ENCODE data around the gene C21orf58. TPM values are rescaled to one million over a fixed set of nuclear protein-coding genes. Genes with fewer than 3 reads are reported as not detected.

Gene C21orf58
- polyA plus RNA-seq, 1 of the 3 experiments (the other 2 are of a cell fraction) = 9.7 TPM

DNA sequence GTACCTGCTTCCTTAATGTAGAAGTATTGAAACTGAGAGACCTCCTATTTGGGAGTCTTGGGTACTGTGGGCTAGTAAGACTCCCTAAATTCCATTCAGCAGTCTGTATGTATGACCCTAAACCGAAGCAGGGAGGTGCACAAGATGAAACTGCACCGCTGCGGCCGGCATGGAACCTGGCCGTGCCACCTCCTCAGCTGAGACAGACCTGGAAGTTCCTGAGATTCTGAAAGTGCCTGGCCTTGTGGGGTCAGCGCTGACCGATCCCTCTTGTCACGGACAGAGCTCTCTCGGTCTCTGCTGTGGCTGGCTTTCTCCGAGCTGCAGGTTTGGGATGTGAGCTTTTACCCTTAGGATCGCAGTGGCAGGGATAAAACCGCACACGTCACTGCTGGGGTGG lies 27.3 kb upstream of the C21orf58 start:
- CTCF ChIA-PET = no interaction called here
- Histone ChIP-seq H3K9me3 (no peaks in the 10 kb centered on the region), H3K9me2 (no peaks in the 10 kb centered on the region), H2AFZ (ENCODE audit: low read depth) (no peak overlapping the region), H3K36me3 (replicated peaks in 1 of 2; ENCODE audit: control insufficient read depth in 1 of 2, insufficient read depth in 2 of 2, low read length in 1 of 2) (peaks cover 24 to 73% of the 10 kb centered on the region in 2 experiments), H4K20me1 (ENCODE audit: insufficient read depth) (no peaks in the 10 kb centered on the region), H3K9ac (no peak overlapping the region), H3K4me3 (ENCODE audit: low read depth in 2 of 2, low read length in 1 of 2) (no peak overlapping the region), H3K79me2 (ENCODE audit: insufficient read depth) (peaks cover 3% of the 10 kb centered on the region; the same call in 1 of the 2 replicates), H3K4me1 (ENCODE audit: control insufficient read depth in 1 of 2, insufficient read depth in 2 of 2, low read depth in 1 of 2, low read length in 1 of 2) (peaks cover 0 to 15% of the 10 kb centered on the region in 2 experiments; a peak in 1 of 4 replicates), H3K4me2 (no peak overlapping the region), H3F3A (replicated peaks; ENCODE audit: insufficient read depth) (no peaks in the 10 kb centered on the region), H3K27me3 (ENCODE audit: insufficient read depth) (no peaks in the 10 kb centered on the region), H3K27ac (ENCODE audit: low read depth in 2 of 2, low read length in 1 of 2) (no peak overlapping the region)
- TF ChIP-seq YY1 (IDR thresholded peaks at IDR 0.05; ENCODE audit: low read depth) = no peak
- no peak for TF ChIP-seq TCF12 (IDR thresholded peaks at IDR 0.05)
- no peak for TF ChIP-seq GABPA (IDR thresholded peaks at IDR 0.05; ENCODE audit: low read depth)
- TF ChIP-seq, protein P1, sequence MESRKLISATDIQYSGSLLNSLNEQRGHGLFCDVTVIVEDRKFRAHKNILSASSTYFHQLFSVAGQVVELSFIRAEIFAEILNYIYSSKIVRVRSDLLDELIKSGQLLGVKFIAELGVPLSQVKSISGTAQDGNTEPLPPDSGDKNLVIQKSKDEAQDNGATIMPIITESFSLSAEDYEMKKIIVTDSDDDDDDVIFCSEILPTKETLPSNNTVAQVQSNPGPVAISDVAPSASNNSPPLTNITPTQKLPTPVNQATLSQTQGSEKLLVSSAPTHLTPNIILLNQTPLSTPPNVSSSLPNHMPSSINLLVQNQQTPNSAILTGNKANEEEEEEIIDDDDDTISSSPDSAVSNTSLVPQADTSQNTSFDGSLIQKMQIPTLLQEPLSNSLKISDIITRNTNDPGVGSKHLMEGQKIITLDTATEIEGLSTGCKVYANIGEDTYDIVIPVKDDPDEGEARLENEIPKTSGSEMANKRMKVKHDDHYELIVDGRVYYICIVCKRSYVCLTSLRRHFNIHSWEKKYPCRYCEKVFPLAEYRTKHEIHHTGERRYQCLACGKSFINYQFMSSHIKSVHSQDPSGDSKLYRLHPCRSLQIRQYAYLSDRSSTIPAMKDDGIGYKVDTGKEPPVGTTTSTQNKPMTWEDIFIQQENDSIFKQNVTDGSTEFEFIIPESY (IDR thresholded peaks at IDR 0.05; ENCODE audit: borderline replicate concordance, low read depth) = no peak
- TF ChIP-seq, protein P2, sequence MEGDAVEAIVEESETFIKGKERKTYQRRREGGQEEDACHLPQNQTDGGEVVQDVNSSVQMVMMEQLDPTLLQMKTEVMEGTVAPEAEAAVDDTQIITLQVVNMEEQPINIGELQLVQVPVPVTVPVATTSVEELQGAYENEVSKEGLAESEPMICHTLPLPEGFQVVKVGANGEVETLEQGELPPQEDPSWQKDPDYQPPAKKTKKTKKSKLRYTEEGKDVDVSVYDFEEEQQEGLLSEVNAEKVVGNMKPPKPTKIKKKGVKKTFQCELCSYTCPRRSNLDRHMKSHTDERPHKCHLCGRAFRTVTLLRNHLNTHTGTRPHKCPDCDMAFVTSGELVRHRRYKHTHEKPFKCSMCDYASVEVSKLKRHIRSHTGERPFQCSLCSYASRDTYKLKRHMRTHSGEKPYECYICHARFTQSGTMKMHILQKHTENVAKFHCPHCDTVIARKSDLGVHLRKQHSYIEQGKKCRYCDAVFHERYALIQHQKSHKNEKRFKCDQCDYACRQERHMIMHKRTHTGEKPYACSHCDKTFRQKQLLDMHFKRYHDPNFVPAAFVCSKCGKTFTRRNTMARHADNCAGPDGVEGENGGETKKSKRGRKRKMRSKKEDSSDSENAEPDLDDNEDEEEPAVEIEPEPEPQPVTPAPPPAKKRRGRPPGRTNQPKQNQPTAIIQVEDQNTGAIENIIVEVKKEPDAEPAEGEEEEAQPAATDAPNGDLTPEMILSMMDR (IDR thresholded peaks at IDR 0.05) = no peak
- POLR2A ChIA-PET = no interaction called here
- DNase-seq = no peak
- WGBS (ENCODE audit: low lambda C conversion rate) = 93% methylated on average over 8 of the region's 13 CpGs

DNA sequence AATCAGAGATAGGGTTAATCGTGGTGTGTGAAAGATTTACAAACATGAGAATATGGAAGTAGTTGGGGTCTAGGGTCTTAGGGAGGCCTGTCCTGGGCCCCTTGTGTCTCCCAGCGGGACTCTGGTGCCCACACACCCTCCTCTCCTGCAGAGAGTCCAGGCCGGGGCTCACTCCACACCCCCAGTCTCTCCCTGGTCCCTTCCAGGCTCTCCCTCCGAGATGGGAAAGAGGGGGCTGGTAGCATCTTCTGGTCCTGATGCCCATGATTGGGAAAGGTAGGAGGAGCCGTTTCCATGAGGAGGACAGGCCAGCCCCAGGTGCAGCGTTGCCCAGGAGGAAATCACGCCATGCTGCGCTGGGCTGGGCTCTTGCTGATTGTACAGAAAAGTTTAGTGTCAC lies 26.9 kb upstream of the C21orf58 start:
- H3K79me2 ChIP-seq (ENCODE audit: insufficient read depth) = peaks cover 7% of the 10 kb centered on the region; the same call in 1 of the 2 replicates
- no peak for TF ChIP-seq RFX5 (IDR thresholded peaks at IDR 0.05; ENCODE audit: low read length)
- TF ChIP-seq NRF1 (IDR thresholded peaks at IDR 0.05; ENCODE audit: low read depth, low read length) = no peak
- TF ChIP-seq YY1 (IDR thresholded peaks at IDR 0.05; ENCODE audit: low read depth) = no peak
- H3K9ac ChIP-seq = no peak overlapping the region
- H3K36me3 ChIP-seq (replicated peaks in 1 of 2; ENCODE audit: control insufficient read depth in 1 of 2, insufficient read depth in 2 of 2, low read length in 1 of 2) = peaks cover 24 to 69% of the 10 kb centered on the region in 2 experiments
- H3K27ac ChIP-seq (ENCODE audit: low read depth in 2 of 2, low read length in 1 of 2) = no peak overlapping the region
- H3K27me3 ChIP-seq (ENCODE audit: insufficient read depth) = no peaks in the 10 kb centered on the region
- H2AFZ ChIP-seq (ENCODE audit: low read depth) = no peak overlapping the region
- no peak overlapping the region for H3K4me2 ChIP-seq
- no peaks in the 10 kb centered on the region for H3K9me3 ChIP-seq
- H3K4me1 ChIP-seq (ENCODE audit: control insufficient read depth in 1 of 2, insufficient read depth in 2 of 2, low read depth in 1 of 2, low read length in 1 of 2) = peaks cover 0 to 15% of the 10 kb centered on the region in 2 experiments; a peak in 1 of 4 replicates
- ChIA-PET POLR2A (no interaction called here), CTCF (no interaction called here)
- H3F3A ChIP-seq (replicated peaks; ENCODE audit: insufficient read depth) = no peaks in the 10 kb centered on the region
- H4K20me1 ChIP-seq (ENCODE audit: insufficient read depth) = no peaks in the 10 kb centered on the region
- DNase-seq = no peak
- 86% methylated on average over 8 of the region's 8 CpGs for WGBS (ENCODE audit: low lambda C conversion rate)
- H3K4me3 ChIP-seq (ENCODE audit: low read depth in 2 of 2, low read length in 1 of 2) = no peak overlapping the region
- no peaks in the 10 kb centered on the region for H3K9me2 ChIP-seq
